ENCODE measurements around the gene CDH8.
"Not testable (repeated sequence)": the region's sequence is repeated elsewhere in the genome, so short reads cannot be mapped to it uniquely, and the experiment has no call there.

Gene CDH8

DNA sequence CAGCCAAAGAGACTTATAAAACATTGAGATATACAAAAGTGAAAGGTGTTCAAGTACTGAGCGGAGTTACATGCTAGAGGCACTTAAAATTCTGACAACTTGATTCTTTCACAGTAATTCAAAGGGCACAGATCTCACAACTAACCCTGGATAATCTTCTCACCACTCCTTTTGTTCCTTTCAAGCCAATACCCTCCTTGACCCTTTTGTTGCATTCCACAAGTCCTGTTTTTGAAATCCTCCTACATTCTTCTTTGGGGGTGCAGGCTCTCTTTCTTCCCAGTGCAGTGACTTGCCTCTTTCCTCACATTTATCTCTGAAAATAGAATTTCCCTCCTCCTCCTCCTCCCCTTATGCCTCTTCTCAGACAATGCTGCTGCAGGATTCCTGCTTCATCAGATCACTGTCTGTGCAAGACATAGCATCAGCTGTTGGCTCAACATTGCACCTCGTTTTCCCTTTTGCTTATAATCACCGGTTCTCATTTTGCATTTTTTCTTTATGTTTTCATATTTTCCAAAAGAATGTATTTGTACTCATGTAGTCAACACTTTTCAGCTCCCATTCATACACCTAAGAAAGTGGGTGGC, 199.3 kb downstream of the CDH8 start:
- no peak for DNase-seq

DNA sequence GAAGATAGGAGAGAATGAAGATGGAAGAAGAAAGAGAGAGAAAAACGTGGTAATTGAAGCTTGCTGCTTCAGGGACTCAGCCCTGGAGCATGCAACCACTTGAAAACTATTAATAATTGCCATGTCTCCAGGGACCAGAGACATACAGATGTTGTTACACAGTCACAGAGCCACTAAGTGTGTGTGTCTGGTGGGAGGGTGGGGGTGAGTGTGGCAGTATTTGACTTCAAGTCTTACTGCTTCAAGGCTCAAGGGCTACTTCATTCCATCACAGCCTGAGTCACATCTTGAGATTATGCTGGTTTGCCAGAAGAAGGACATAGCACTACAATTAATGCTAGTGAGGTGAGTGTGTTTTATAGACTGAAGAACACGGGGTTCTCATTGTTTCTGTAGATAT, 202.2 kb downstream of the CDH8 start:
- DNase-seq = no peak

DNA sequence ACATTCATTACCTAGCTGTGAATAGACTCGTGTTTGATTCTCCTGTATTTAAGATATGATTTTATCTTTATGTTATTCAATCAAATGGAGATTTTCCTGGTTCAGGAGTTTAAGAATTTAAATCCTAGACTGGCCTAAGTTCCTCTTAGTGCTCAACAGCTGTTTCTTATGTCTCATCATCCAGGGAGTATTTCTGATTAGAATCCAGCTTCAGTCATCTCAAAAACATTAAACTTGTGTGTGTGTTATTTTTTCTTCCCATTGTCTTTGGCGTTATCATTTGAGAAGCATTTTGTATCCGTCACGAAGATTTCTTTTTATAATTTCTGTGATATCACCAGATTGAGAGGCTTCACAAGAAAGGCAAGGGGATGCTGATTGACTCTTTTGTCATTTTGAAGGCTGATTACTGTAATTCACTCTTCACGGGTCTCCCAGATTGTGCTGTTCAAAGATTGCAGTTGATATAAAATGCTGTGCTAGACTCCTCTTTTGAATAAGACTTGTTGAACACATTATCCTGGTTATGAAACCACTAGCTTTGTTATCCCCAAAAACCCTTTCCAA, 204.8 kb downstream of the CDH8 start:
- no peak for DNase-seq

DNA sequence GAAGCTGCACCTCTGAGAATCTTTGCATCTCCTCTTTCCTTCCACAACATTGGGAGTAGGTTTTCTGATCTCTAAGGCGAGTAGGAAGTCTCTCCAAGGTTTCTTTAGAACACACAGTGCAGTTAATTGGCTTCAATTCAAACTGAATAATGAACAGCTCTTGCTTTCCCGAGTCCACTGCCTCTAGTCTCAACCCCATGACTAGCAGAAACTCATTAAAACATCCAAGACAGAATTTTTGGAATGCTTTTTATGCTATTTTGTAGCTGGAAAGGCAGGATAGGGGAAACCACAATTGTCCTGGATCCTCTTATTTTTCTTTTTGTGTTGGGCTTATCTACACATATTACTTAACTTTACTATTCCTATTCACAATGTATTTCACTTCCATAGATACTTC, 206.6 kb downstream of the CDH8 start:
- no peak for DNase-seq

DNA sequence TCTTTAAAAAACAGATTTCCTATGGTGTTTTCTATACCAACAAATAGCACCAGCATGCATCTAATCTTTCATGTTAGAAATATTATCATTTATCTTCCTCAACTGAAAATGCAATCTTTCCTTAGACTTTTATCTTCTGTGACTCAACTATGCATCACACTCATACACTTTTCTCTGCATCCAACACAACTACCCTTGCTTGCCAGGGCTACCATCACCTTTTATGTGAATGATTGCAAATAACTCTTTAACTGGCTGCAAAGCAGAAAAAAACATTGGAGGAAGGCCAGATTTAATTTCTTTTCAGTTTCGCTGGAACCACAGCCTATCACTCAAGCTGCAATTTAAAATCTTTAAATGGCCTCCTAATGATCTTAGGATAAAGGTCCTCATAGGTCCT, 212.9 kb downstream of the CDH8 start:
- DNase-seq = no peak

DNA sequence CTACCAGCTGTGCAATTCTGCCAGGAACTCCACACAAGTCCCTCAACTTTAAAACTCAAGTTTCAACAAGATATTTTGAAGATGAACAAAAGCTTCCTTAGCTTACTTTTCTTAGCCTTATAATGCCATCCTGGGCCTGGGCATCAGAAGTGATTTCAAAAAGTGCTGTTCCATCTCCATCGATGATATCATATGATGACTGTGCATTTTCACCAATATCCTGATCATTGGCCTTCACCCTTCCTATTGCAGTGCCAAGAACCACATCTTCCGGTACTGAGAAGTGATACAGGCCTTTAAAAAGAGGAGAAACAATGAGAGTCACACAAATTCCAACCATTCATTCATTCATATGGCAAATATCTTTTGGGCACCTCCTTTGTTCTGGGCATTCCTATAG, 215.4 kb downstream of the CDH8 start:
- no peak for DNase-seq

DNA sequence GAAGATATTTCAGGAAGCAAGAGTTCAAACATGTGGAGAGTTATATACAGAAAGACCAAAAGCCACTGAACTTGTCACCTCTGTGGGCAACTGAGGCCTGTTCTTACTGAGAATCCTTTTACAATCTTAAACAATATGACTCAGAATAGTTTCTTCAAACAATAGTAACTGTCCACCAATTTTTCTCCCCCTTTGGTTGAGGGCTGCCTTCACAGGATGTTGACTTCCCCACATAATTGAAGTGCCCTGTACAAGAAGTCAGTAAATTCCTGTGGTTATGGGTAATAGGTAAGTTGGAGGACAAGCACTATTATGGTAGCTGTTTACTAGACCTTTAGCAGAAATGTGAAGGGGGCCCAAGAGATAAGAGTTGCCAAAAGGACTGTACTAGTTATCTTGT, 215.8 kb downstream of the CDH8 start:
- no peak for DNase-seq

DNA sequence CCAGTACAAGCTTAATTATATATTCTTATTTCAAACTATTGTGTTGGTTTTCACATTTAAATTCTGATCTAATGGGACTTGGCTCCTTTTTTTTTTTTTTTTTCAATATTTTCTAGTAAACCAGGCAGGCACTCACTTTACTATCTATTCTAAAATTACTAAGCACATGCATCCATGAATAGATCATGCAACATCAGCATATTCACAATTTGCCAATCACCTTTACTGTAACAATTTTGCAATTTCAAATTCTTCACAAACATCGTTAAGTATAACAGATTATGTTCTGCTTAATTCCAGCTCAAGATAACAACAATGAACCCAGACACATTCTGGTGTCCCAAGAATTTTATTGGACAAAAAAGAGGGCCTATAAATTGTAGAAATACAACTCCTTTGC, 217.4 kb downstream of the CDH8 start:
- no peak for DNase-seq

DNA sequence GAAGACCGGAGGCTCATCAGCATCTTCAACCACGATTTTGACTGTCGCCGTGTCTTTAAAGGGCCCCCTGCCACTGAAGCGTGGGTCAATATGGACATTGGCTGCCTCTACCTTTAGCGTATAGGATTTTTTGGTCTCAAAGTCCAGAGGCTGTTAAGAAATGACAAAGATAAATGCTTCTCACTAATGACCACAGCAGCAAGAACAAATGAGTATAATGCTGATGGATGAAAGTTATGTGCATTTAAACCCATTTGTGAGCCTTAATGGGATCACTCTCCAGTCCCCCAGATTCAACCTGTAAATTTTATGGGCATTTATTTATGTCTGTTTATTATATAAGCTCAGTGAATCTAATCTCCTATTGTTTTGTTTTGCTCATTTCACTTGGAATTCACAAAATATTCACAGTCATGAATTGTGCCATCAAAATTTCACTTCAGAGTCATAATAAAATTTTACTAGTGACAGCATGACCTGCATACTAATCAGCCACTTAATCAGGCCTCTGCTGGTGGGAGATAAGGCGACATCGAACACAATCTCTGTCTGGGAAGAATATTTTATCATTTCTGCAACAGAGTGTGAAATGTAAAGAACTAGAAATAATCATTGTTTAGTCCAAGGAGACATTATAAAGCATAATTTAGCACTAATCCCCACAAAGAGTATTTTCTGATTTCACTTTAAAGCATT, 218.5 kb downstream of the CDH8 start:
- DNase-seq = no peak

DNA sequence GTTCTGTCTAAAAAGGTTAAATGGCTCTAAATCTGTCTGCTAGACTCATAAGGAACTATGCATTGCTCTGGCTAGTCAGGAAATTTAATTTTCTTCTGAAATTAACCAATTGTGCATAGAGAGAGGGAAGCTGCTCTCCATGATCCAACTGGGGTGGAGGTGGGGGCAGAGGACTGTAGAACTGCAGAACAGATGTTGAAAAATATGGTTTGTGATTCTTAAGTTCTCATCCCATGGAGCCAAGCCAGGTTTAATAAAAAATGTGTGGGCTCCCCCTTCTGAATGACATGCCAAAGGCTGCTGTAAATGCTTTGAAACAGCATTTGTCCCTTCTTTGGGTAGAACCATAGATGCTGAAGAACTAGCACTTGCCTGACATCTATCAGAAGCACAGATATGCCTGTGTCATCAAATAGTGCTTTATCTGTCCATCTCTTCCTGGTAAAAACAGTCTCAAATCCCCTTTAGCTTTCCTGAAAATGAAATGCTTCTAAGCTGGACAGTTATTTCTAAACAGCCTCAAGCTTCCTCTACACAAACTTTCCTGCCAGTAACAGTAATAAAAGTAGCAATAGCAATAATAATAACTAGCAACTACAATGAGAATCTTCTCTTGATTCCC, 221.4 kb downstream of the CDH8 start:
- no peak for DNase-seq

DNA sequence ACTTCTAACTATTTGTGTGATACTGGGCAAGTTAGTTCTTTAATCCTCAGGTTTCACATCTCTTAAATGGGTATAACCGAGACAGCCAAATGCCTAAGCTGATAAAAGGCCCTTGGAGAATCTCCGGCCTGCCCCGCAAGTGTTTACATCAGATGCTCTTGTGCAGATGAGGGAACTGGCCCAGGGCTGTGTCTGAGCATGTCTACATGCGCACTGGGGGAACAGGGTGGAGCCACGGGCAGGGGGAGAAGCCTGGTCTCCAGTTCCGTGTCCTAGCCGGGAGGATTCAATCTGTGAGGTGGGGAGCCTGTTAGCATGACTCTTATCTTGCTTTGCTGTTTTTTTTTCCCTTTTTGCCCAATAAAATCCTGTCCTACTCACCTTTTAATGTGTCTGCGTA, 222.9 kb downstream of the CDH8 start:
- DNase-seq = no peak

DNA sequence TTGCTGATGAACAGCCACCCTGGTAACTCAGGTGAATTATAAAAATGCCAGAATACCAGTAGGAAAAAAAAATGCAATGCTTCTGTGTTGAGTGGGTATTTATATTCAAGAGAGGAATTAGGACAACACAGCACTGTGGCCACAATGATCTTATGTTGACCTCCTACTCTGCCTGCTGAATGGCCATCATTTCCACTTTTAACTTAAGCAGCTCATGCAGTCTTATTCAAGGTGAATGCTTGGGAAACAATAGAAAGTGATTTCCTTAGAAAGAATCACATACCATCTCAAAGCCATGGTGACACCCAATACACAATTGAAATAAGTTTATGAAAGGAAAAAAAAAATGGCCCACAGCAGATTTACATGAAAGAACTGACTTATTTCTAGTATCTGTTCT, 224.0 kb downstream of the CDH8 start:
- DNase-seq = no peak

DNA sequence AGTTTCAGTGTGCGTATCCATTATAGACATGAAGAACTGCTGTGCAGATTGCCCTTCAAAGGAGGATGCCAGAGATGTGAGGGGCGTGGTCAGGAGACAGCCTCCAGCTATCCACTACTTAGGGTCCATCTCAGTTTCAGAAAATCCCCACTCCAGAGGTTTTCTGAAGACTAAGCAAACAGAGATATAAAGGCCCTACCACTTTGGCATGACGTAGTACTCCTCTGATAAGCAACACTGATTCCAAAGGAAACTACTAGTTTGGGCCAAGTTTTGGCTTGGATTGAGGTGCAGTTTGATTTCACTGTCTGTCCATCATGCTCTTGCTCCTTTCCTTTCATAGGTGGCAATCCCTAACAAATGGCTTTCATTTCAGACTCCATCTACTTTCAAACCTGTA, 228.7 kb downstream of the CDH8 start:
- no peak for DNase-seq

DNA sequence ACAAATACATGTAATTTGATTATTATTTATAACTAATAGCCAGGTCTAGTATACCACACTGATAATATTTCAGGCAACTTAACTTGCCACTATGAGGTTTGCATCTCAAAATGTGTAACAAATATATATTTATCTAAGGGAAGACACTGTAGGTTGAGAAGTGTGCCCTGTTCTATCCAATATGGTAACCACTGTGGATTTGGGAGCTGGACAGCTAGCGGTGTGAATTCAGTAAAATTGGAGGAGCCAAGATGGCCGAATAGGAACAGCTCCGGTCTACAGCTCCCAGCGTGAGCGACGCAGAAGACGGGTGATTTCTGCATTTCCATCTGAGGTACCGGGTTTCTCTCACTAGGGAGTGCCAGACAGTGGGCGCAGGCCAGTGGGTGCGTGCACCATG, 235.0 kb downstream of the CDH8 start:
- not testable (repeated sequence) for DNase-seq

DNA sequence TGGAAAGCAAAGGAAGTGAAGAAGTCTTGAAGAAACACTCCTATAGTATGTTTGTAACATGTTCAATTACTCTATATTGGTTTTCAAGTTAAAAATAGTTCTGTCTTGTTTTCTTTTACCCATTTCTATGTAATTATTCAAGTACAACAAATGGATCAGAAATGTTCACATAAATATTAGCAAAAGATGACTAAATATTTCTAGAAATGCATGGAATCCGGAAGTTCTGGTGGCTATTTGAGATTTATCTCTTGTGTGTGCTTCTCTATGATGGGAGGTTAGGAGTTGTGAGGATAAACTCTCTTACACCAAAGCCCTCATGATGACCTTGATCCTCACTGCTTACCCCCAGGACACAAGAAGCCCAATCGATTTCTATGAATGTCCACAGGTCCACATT, 237.5 kb downstream of the CDH8 start:
- DNase-seq = no peak

DNA sequence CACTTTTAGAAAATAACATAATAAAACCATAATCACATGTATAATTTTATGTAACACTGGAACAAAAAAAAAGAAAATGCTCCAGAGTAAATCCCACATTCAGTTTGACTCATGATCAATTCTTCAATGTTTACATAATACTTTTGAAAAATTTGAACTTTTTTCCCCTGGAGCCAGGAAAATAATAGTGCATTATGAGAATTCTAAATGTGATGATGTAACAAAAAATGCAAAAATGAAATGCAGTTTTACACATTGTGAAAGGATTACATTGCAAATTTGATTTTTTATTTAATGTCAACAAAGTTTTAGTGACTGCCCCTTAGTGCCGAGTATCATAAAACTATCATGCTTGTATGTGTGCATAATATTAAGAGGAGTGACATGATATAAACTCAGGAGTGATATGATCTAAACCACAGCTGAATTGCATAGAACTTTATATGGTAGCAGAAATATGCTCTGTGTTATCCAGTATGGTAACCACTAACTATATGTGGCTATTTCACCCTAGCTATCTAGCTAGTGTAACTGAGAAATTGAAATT, 238.2 kb downstream of the CDH8 start:
- no peak for DNase-seq

DNA sequence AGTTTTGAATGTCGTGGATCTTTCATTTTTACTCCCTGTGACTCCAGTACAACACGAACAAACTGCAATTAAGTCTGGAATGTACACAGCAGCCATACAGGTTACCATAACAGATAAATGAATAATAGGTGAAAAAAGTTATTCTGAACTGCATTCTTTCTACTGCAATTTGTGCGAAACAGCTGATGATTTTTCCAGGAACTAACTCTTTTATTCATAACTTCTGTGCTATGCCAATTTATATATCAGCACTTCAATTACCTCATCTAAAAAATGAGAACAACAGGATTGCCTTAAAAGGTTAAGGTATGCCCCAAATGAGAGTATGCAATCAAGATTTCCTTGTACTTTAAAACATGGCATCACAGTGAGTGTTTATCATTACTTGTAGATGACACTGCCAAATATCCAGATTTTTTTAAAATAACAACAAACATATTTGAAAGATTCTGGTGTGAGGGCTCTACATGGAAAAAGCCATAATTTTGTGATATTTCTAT, 238.9 kb downstream of the CDH8 start:
- DNase-seq = no peak

DNA sequence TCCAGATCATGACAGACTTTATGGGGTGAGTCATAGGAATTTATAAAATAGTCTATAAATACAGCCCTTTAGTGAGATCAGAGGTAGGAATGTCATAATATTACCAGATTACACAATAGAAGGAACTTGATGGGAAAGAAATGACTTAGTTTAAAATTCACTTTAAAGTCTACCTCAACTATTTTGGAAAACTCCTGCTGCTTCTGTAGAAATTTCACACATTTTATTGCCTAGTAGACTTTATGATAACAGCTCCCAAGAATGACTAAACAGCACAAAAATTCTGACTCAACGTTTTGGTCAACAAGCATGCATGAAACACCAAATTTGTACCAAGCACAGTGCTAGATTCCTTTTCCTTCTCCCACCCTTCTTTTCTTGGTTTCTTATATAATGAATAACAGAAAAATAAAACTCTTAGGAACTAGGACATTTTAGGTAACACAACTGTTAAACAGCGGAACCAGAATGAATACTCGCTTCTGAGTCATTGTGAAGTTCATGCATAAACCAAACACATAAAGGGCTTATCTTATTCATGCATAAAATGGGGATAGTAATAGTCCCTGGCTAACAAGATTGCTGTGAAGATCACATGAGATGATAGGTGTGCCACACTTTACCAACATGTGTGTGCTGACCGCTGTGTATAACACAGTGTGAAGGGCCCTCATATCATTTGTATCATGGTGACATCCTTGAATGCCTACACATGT, 243.9 kb downstream of the CDH8 start:
- DNase-seq = no peak

DNA sequence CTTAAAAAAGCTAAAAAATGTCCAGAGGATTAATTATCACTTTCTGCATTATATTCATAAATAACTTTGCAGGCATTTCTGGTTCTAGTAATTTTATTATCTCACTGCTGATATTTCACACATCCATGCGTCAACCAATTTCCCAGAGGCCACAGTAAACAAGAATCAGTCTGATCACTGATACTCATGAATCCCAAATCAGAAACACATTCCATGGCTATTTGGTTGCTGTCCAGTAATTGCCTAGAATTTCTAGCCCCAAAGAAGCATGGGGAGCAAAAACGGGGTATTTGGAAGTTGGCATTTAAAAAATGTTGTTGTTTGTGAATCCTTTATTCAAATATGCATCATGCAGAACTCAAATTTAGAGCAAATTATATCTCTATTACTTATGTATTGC, 244.8 kb downstream of the CDH8 start:
- DNase-seq = no peak

DNA sequence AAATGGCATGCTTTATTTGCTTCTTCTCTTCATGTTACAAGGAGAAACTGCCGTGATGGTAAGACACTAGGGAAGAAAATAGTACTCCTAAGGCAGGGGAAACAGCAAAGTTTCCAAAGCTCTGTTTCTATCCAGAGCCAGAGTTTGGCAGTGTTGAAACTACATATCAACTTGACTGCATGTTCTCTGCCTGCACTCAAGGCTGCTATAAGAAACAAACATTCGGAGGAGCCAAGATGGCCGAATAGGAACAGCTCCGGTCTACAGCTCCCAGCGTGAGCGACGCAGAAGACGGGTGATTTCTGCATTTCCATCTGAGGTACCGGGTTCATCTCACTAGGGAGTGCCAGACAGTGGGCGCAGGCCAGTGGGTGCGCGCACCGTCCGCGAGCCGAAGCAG, 254.4 kb downstream of the CDH8 start:
- DNase-seq = not testable (repeated sequence)

DNA sequence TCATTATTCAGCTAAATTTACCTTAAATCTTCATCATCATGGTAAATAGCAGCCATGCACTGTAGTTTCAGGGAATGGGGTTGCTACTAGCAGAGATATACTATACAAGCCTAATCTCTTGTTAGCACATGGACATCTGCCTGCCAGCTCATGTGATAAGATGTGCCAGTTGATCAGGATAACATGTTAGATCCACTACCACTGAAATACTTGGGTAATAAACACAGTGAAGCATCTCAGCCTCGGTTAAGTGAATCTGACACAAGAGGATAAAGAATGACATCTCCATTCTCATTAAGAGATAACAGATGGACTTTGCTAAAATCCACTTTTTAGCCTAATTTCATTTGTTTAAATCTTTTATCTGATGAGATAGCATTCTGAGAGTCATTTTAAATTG, 256.1 kb downstream of the CDH8 start:
- DNase-seq = no peak

DNA sequence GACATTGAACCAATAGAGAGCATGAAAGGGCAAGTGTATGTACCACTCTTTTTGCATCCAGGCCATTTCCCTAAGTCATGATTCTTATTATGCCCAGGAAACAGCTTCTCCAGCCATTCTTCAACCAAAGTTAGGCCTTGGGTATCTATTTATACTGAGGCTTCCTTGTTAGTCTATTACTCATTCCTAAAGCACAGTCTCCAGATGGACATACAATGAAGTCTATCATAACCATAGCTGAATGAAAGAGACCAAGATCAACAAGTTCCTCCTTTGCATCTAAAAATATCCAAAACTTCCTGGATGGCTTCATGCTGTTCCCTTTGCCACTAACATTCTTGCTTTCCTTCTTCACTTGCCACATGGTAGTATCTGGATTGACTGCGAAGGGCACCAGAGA, 265.9 kb downstream of the CDH8 start:
- no peak for DNase-seq

DNA sequence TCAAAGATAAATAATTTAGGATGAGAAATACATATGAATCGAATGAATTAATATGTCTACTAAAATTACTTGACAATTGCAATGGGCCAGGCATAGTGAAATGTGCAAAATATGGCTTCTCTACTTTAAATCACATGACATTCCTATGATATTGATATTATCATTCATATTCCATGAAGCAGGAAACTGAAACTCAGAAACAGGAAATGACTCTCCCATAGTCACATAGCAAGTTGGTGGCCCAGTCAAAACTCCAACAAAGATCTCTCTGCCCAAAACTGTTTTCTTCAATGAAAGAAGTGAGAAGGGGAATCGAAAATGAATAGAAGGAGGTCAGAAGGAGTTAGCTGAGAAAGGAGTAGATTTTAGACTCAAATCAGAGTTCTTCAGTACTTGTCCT, 272.2 kb downstream of the CDH8 start:
- no peak for DNase-seq

All from MV-4-11 (cell line).